ENCODE results near the gene SPARCL1.

DNA sequence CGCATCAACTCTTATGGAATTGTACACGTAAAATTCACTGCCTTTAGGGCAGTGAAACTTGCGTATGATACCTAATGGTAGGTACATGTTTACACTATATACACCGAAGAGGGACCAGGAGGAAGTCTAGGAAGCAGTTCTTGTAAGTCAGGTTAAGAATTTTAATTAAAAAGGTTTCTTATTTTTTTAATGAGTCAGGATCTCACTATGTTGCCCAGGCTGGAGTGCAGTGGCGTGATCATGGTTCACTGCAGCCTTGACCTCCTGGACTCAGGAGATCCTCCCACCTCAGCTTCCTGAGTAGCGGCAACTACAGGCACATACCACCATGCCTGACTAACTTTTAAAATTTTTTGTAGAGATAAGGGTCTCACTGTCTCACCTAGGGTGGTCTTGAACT is 100.2 kb downstream of the SPARCL1 start:
- TF ChIP-seq GATA2 (IDR thresholded peaks at IDR 0.05; ENCODE audit: low read depth, low read length), result no peak
- no peak for TF ChIP-seq GATA3 (IDR thresholded peaks at IDR 0.05; ENCODE audit: low read depth, low read length)

Data from SH-SY5Y (cell line).